SK-N-SH (cell line): ENCODE data around the gene B4GALNT1. TPM values are rescaled to one million over a fixed set of nuclear protein-coding genes. Genes with fewer than 3 reads are reported as not detected.

Experiments used
- CTCF ChIA-PET: fragments of 300-600, 350-600 bp; formaldehyde crosslinking; extraction: SDS; loops from one replicate; lab custom pipeline; 2021; lab: Yijun Ruan, JAX
- POLR2A ChIA-PET: fragments of 350-600 bp; sonication (Branson Sonifier 250); formaldehyde crosslinking; extraction: SDS; loops from one replicate; lab custom pipeline; 2020; ENCODE audit warnings: antibody characterized with exemption, inconsistent platforms; lab: Yijun Ruan, JAX
- DNase-seq: peaks from one replicate; pipeline ENCODE4 v3.0.0; 2012
- H2AFZ ChIP-seq: fragments of 200-600 bp; sonication (generic); 2 replicates; pipeline ENCODE4 v1.8.1; 2016; ENCODE audit warnings: antibody characterized with exemption, mild to moderate bottlenecking, low read depth
- H3F3A ChIP-seq: fragments of 200-600 bp; sonication (generic); replicated peaks from 2 replicates; pipeline ENCODE3; 2016; ENCODE audit warnings: antibody characterized with exemption, mild to moderate bottlenecking; ENCODE audit not compliant: insufficient read depth
- H3K27ac ChIP-seq, 2 experiments: fragments of 200-500 bp in 1 of 2; fragments of 200-600 bp in 1 of 2; sonication (Bioruptor generic) in 1 of 2; sonication (generic), shearing (Covaris generic) in 1 of 2; 2 replicates each; pipeline versions ENCODE4 v1.5.1 to v1.6.1; 2014 to 2016; ENCODE audit warnings: low read depth in 2 of 2, inconsistent platforms in 1 of 2, low read length in 1 of 2, mild to moderate bottlenecking in 1 of 2, mixed read lengths in 1 of 2
- H3K27me3 ChIP-seq: fragments of 200-600 bp; sonication (generic), shearing (Covaris generic); 2 replicates; pipeline ENCODE4 v1.6.1; 2016; ENCODE audit warnings: mixed run types; ENCODE audit not compliant: insufficient read depth
- H3K36me3 ChIP-seq, 2 experiments: fragments of 200-500 bp in 1 of 2; fragments of 200-600 bp in 1 of 2; sonication (Bioruptor generic) in 1 of 2; sonication (generic) in 1 of 2; replicated peaks in 1 of 2; 2 replicates each; pipeline versions ENCODE3 to v1.5.1; 2014 to 2016; ENCODE audit warnings: low read length in 1 of 2, mild to moderate bottlenecking in 1 of 2; ENCODE audit not compliant: insufficient read depth in 2 of 2, control insufficient read depth in 1 of 2
- H3K4me1 ChIP-seq, 2 experiments: fragments of 200-500 bp in 1 of 2; fragments of 200-600 bp in 1 of 2; sonication (Bioruptor generic) in 1 of 2; sonication (generic), shearing (Covaris generic) in 1 of 2; 2 replicates each; pipeline versions ENCODE4 v1.5.1 to v1.6.1; 2014 to 2016; ENCODE audit warnings: low read depth in 1 of 2, low read length in 1 of 2, mixed run types in 1 of 2; ENCODE audit not compliant: insufficient read depth in 2 of 2, control insufficient read depth in 1 of 2
- H3K4me2 ChIP-seq: fragments of 200-600 bp; sonication (generic), shearing (Covaris generic); 2 replicates; pipeline ENCODE4 v1.6.1; 2017; ENCODE audit warnings: mixed run types
- H3K4me3 ChIP-seq, 2 experiments: fragments of 200-500 bp in 1 of 2; fragments of 200-600 bp in 1 of 2; sonication (Bioruptor generic) in 1 of 2; sonication (generic), shearing (Covaris generic) in 1 of 2; 2 replicates each; pipeline versions ENCODE4 v1.5.1 to v1.8.1; 2014 to 2016; ENCODE audit warnings: low read depth in 2 of 2, inconsistent platforms in 1 of 2, low read length in 1 of 2, mild to moderate bottlenecking in 1 of 2, mixed read lengths in 1 of 2, moderate library complexity in 1 of 2
- H3K79me2 ChIP-seq: fragments of 200-600 bp; sonication (generic); 2 replicates; pipeline ENCODE4 v1.8.1; 2017; ENCODE audit warnings: mild to moderate bottlenecking; ENCODE audit not compliant: insufficient read depth
- H3K9ac ChIP-seq: fragments of 200-600 bp; sonication (generic); 2 replicates; pipeline ENCODE4 v1.6.1; 2017; ENCODE audit warnings: mixed run types
- H3K9me2 ChIP-seq: fragments of 200-600 bp; sonication (generic); 2 replicates; pipeline ENCODE4 v1.6.1; 2017; ENCODE audit warnings: mixed run types
- H3K9me3 ChIP-seq: fragments of 200-600 bp; sonication (generic); 2 replicates; pipeline ENCODE4 v1.6.1; 2017; ENCODE audit warnings: mixed run types, mild to moderate bottlenecking, moderate library complexity
- H4K20me1 ChIP-seq: fragments of 200-600 bp; sonication (generic); 2 replicates; pipeline ENCODE4 v1.6.1; 2017; ENCODE audit warnings: mild to moderate bottlenecking, mixed run types; ENCODE audit not compliant: insufficient read depth
- CHD2 ChIP-seq: fragments of 150-350 bp; IDR thresholded peaks from 2 replicates; pipeline ENCODE4 v1.6.1; 2018; ENCODE audit warnings: low read length; ENCODE audit not compliant: partially characterized antibody
- CTCF ChIP-seq: fragments of 200-600 bp; sonication (generic); IDR thresholded peaks from 2 replicates; pipeline ENCODE4 v1.6.1; 2017; ENCODE audit warnings: antibody characterized with exemption, mild to moderate bottlenecking, moderate library complexity
- FOSL2 ChIP-seq: IDR thresholded peaks from 2 replicates; pipeline ENCODE4 v1.4.0; 2012; ENCODE audit warnings: low read depth, mild to moderate bottlenecking, moderate library complexity, borderline replicate concordance
- FOXM1 ChIP-seq: IDR thresholded peaks from 2 replicates; pipeline ENCODE4 v1.4.0; 2012; ENCODE audit warnings: low read depth, mild to moderate bottlenecking
- NFIC ChIP-seq: IDR thresholded peaks from 2 replicates; pipeline ENCODE4 v1.4.0; 2012; ENCODE audit warnings: borderline replicate concordance
- RAD21 ChIP-seq: IDR thresholded peaks from 2 replicates; pipeline ENCODE4 v1.6.1; 2012; ENCODE audit warnings: mild to moderate bottlenecking, low read length
- REST ChIP-seq: IDR thresholded peaks from 2 replicates; pipeline ENCODE4 v1.6.1; 2012; ENCODE audit warnings: mild to moderate bottlenecking, low read depth, low read length, moderate library complexity
- SMC3 ChIP-seq: IDR thresholded peaks from 2 replicates; pipeline ENCODE4 v1.6.1; 2012; ENCODE audit warnings: low read depth, low read length, improper control_type of control experiment
- TAF1 ChIP-seq: IDR thresholded peaks from 2 replicates; pipeline ENCODE4 v1.6.1; 2012; ENCODE audit warnings: low read depth, mild to moderate bottlenecking, low read length, moderate library complexity, borderline replicate concordance
- USF1 ChIP-seq: IDR thresholded peaks from 2 replicates; pipeline ENCODE4 v1.4.0; 2012; ENCODE audit warnings: low read depth, borderline replicate concordance
- ZBTB33 ChIP-seq: IDR thresholded peaks from 2 replicates; pipeline ENCODE4 v1.4.0; 2012; ENCODE audit warnings: low read depth, borderline replicate concordance
- WGBS: methylation state at CpG from one replicate; pipeline ENCODE4 v1.1.6; 2017; ENCODE audit warnings: low lambda C conversion rate; 5-methylcytosine and 5-hydroxymethylcytosine counted together
- polyA plus RNA-seq, 3 experiments: library from polyadenylated mRNA; depleted of rRNA; stranded (reverse); fragments of >200 nt; gene quantifications; 2 replicates each; pipeline ENCODE4 v1.2.3, GENCODE V29; 2012
- TF ChIP-seq, protein P1 (sequence below): fragments of 150-350 bp; IDR thresholded peaks from 2 replicates; pipeline ENCODE4 v1.6.1; 2017; ENCODE audit warnings: antibody characterized with exemption, low read length, low read depth, borderline replicate concordance
- TF ChIP-seq, protein P2 (sequence below): fragments of 150-350 bp; IDR thresholded peaks from 2 replicates; pipeline ENCODE4 v1.6.1; 2016; ENCODE audit warnings: mild to moderate bottlenecking, low read depth, low read length
- TF ChIP-seq, protein P3 (sequence below): IDR thresholded peaks from 2 replicates; pipeline ENCODE4 v1.4.0; 2012; ENCODE audit warnings: low read depth

The B4GALNT1 gene
- polyA plus RNA-seq, 1 of the 3 experiments (the other 2 are of a cell fraction) = 5.3 TPM

- no peak overlapping the region for H3K4me3 ChIP-seq
- peaks cover 3% of the 10 kb centered on the region for H3F3A ChIP-seq
- ChIA-PET CTCF (interaction anchor here (0.6 to 7.0 kb wide), 10 partner anchors 11 to 142 kb away, joined by 3 to 85 read pairs (median 4); partner anchors contain the start of genes B4GALNT1 and DTX3), POLR2A (no interaction called here)
- H3K27me3 ChIP-seq = no peaks in the 10 kb centered on the region
- TF ChIP-seq REST = no peak
- TF ChIP-seq USF1 = no peak
- no peaks in the 10 kb centered on the region for H3K9me2 ChIP-seq
- H3K4me1 ChIP-seq = peaks cover 8 to 14% of the 10 kb centered on the region in 2 experiments; a peak in 2 of 4 replicates
- H4K20me1 ChIP-seq = no peaks in the 10 kb centered on the region
- H2AFZ ChIP-seq = no peak overlapping the region
- no peaks in the 10 kb centered on the region for H3K9me3 ChIP-seq
- WGBS = 100% methylated on average over 4 of the region's 4 CpGs
- H3K36me3 ChIP-seq = peaks cover 11 to 23% of the 10 kb centered on the region in 2 experiments
- H3K79me2 ChIP-seq = peaks cover 8% of the 10 kb centered on the region; the same call in 1 of the 2 replicates
- H3K27ac ChIP-seq = no peak overlapping the region
- no peak for DNase-seq
- H3K9ac ChIP-seq = no peak overlapping the region
- H3K4me2 ChIP-seq = no peak overlapping the region
Observed at GRCh38 chr12:57593187-57593586, 39.8 kb downstream of the B4GALNT1 start.

DNA sequence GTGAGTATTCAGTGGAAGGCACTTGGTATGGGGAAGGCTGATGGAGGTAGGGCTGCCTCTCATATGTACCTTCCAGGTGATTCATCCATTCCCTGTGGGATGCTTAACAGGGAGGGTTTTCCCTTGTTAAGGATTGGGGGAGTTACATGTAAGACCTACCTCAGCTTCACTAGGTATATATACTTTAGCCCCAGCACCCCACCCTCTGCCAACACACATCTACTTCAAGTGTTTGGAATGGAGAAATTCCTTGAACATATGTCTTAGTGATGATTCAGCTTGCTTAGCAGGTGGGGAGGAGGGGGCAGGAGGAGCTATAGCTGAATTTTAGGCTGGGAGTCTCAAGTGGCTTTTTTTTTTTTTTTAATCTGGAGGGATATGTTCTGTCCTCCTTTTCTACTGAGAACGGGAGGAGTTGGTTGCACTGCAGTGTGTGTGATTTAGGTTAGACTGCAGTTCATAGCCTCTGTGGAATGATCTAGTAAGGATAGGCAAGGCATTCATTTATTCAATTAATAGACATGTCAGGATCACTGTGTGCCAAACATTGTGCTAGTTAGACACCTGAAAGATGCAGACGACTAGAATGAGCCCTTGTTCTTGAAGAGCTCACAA lies 40.3 kb downstream of the B4GALNT1 start:
- DNase-seq = no peak
- ChIA-PET CTCF (interaction anchor here (0.6 to 7.0 kb wide), 11 partner anchors 11 to 143 kb away, joined by 3 to 85 read pairs (median 4); partner anchors contain the start of genes B4GALNT1, DTX3 and OS9), POLR2A (no interaction called here)
- Histone ChIP-seq H4K20me1 (no peaks in the 10 kb centered on the region), H3K27me3 (no peaks in the 10 kb centered on the region), H3K9me3 (no peaks in the 10 kb centered on the region), H3K4me1 (peaks cover 8 to 14% of the 10 kb centered on the region in 2 experiments; a peak in 2 of 4 replicates), H3K9me2 (no peaks in the 10 kb centered on the region), H3F3A (peaks cover 3% of the 10 kb centered on the region), H3K27ac (no peak overlapping the region), H2AFZ (no peak overlapping the region), H3K9ac (no peak overlapping the region), H3K79me2 (peaks cover 8% of the 10 kb centered on the region; the same call in 1 of the 2 replicates), H3K4me3 (peak overlapping the region in 1 of 2 experiments; percentile 92; a peak in 1 of 4 replicates), H3K36me3 (peaks cover 7 to 20% of the 10 kb centered on the region in 2 experiments), H3K4me2 (peak overlapping the region; percentile 92)
- WGBS = 87% methylated on average over 2 of the region's 2 CpGs
- TF ChIP-seq, protein P1, sequence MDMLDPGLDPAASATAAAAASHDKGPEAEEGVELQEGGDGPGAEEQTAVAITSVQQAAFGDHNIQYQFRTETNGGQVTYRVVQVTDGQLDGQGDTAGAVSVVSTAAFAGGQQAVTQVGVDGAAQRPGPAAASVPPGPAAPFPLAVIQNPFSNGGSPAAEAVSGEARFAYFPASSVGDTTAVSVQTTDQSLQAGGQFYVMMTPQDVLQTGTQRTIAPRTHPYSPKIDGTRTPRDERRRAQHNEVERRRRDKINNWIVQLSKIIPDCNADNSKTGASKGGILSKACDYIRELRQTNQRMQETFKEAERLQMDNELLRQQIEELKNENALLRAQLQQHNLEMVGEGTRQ = no peak
- TF ChIP-seq SMC3 (no peak), ZBTB33 (no peak), CHD2 (no peak), FOSL2 (peak; percentile 27; the same call in 1 of the 2 replicates), CTCF (no peak), RAD21 (no peak), FOXM1 (no peak), TAF1 (no peak), NFIC (no peak)
- TF ChIP-seq, protein P2, sequence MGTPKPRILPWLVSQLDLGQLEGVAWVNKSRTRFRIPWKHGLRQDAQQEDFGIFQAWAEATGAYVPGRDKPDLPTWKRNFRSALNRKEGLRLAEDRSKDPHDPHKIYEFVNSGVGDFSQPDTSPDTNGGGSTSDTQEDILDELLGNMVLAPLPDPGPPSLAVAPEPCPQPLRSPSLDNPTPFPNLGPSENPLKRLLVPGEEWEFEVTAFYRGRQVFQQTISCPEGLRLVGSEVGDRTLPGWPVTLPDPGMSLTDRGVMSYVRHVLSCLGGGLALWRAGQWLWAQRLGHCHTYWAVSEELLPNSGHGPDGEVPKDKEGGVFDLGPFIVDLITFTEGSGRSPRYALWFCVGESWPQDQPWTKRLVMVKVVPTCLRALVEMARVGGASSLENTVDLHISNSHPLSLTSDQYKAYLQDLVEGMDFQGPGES = no peak
- TF ChIP-seq, protein P3, sequence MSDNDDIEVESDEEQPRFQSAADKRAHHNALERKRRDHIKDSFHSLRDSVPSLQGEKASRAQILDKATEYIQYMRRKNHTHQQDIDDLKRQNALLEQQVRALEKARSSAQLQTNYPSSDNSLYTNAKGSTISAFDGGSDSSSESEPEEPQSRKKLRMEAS = no peak
